ENCODE results near the gene PCLO.

Gene PCLO

GRCh38 chr7:83173664-83174063, 11.0 kb upstream of the PCLO start:
- Histone ChIP-seq H3K9ac (ENCODE audit: low read length) (no peak overlapping the region), H3K36me3 (ENCODE audit: control insufficient read depth in 1 of 2, insufficient read depth in 2 of 2, low read depth in 1 of 2, low read length in 2 of 2) (no peaks in the 10 kb centered on the region), H2BK5ac (ENCODE audit: low read depth, low read length, poor library complexity, severe bottlenecking) (no peak overlapping the region), H3K9me3 (ENCODE audit: control insufficient read depth, low read length) (no peaks in the 10 kb centered on the region), H3K79me1 (replicated peaks; ENCODE audit: low read length, poor library complexity, severe bottlenecking) (no peaks in the 10 kb centered on the region), H3K14ac (ENCODE audit: low read length in 2 of 2) (no peak overlapping the region), H3K4me1 (ENCODE audit: control insufficient read depth, insufficient read depth, low read depth, low read length) (no peaks in the 10 kb centered on the region), H2BK12ac (ENCODE audit: low read length in 2 of 2) (no peak overlapping the region), H3K4me2 (ENCODE audit: low read length, poor library complexity, severe bottlenecking) (no peak overlapping the region), H2BK15ac (ENCODE audit: low read depth, poor library complexity, severe bottlenecking) (no peak overlapping the region), H4K8ac (ENCODE audit: low read length) (no peak overlapping the region), H3K4ac (ENCODE audit: low read depth in 1 of 2, low read length in 2 of 2) (no peak overlapping the region), H4K91ac (ENCODE audit: low read length) (no peak overlapping the region), H2AK5ac (ENCODE audit: low read length, severe bottlenecking) (no peak overlapping the region), H3K23ac (ENCODE audit: low read length in 2 of 2) (no peak overlapping the region), H3K4me3 (ENCODE audit: insufficient read depth in 1 of 2, low read depth in 1 of 2, low read length in 2 of 2) (no peak overlapping the region), H3K27ac (ENCODE audit: low read length, poor library complexity, severe bottlenecking) (no peak overlapping the region), H3K27me3 (ENCODE audit: control insufficient read depth in 1 of 2, insufficient read depth in 1 of 2, low read length in 2 of 2) (no peaks in the 10 kb centered on the region), H2AFZ (ENCODE audit: low read depth, low read length) (no peak overlapping the region), H3K18ac (ENCODE audit: low read depth in 1 of 2, low read length in 2 of 2) (no peak overlapping the region), H2BK120ac (ENCODE audit: low read depth, low read length) (no peak overlapping the region)
- no peak for DNase-seq

- peaks cover 0 to 22% of the 10 kb centered on the region in 2 experiments for H3K27me3 ChIP-seq (ENCODE audit: control insufficient read depth in 1 of 2, insufficient read depth in 1 of 2, low read length in 2 of 2)
- H3K79me1 ChIP-seq (replicated peaks; ENCODE audit: low read length, poor library complexity, severe bottlenecking) = peaks cover 1% of the 10 kb centered on the region
- H3K18ac ChIP-seq (ENCODE audit: low read depth in 1 of 2, low read length in 2 of 2) = no peak overlapping the region
- H4K91ac ChIP-seq (ENCODE audit: low read length) = no peak overlapping the region
- H3K4ac ChIP-seq (ENCODE audit: low read depth in 1 of 2, low read length in 2 of 2) = no peak overlapping the region
- WGBS = 91% methylated on average over 1 of the region's 1 CpG
- no peak overlapping the region for H3K14ac ChIP-seq (ENCODE audit: low read length in 2 of 2)
- no peak overlapping the region for H4K8ac ChIP-seq (ENCODE audit: low read length)
- no peak for DNase-seq
- H2AK5ac ChIP-seq (ENCODE audit: low read length, severe bottlenecking) = no peak overlapping the region
- H3K23ac ChIP-seq (ENCODE audit: low read length in 2 of 2) = no peak overlapping the region
- H2BK12ac ChIP-seq (ENCODE audit: low read length in 2 of 2) = no peak overlapping the region
- no peaks in the 10 kb centered on the region for H3K9me3 ChIP-seq (ENCODE audit: control insufficient read depth, low read length)
- no peak overlapping the region for H2BK5ac ChIP-seq (ENCODE audit: low read depth, low read length, poor library complexity, severe bottlenecking)
- H3K27ac ChIP-seq (ENCODE audit: low read length, poor library complexity, severe bottlenecking) = no peak overlapping the region
- H2BK15ac ChIP-seq (ENCODE audit: low read depth, poor library complexity, severe bottlenecking) = no peak overlapping the region
- peaks cover 3% of the 10 kb centered on the region for H3K4me1 ChIP-seq (ENCODE audit: control insufficient read depth, insufficient read depth, low read depth, low read length)
- H3K4me3 ChIP-seq (ENCODE audit: insufficient read depth in 1 of 2, low read depth in 1 of 2, low read length in 2 of 2) = no peak overlapping the region
- no peak overlapping the region for H2BK120ac ChIP-seq (ENCODE audit: low read depth, low read length)
- no peak overlapping the region for H3K9ac ChIP-seq (ENCODE audit: low read length)
- H3K36me3 ChIP-seq (ENCODE audit: control insufficient read depth in 1 of 2, insufficient read depth in 2 of 2, low read depth in 1 of 2, low read length in 2 of 2) = no peaks in the 10 kb centered on the region
- no peak overlapping the region for H2AFZ ChIP-seq (ENCODE audit: low read depth, low read length)
- H3K4me2 ChIP-seq (ENCODE audit: low read length, poor library complexity, severe bottlenecking) = no peak overlapping the region
Measured at GRCh38 chr7:83166781-83167180, 4.1 kb upstream of the PCLO start.

GRCh38 chr7:83161899-83162401, 734 bp downstream of the PCLO start:
- Histone ChIP-seq H3K14ac (ENCODE audit: low read length in 2 of 2) (peak overlapping the region in 1 of 2 experiments; percentile 64), H2AFZ (ENCODE audit: low read depth, low read length) (peak overlapping the region; percentile 30), H2BK120ac (ENCODE audit: low read depth, low read length) (no peak overlapping the region), H4K91ac (ENCODE audit: low read length) (no peak overlapping the region), H3K23ac (ENCODE audit: low read length in 2 of 2) (peak overlapping the region in 1 of 2 experiments; percentile 56), H3K4me3 (ENCODE audit: insufficient read depth in 1 of 2, low read depth in 1 of 2, low read length in 2 of 2) (peak overlapping the region; percentile 77 to 79), H3K9ac (ENCODE audit: low read length) (peak overlapping the region; percentile 56), H2BK5ac (ENCODE audit: low read depth, low read length, poor library complexity, severe bottlenecking) (no peak overlapping the region), H3K79me1 (replicated peaks; ENCODE audit: low read length, poor library complexity, severe bottlenecking) (peaks cover 3% of the 10 kb centered on the region), H3K9me3 (ENCODE audit: control insufficient read depth, low read length) (no peaks in the 10 kb centered on the region), H4K8ac (ENCODE audit: low read length) (no peak overlapping the region), H2AK5ac (ENCODE audit: low read length, severe bottlenecking) (no peak overlapping the region), H3K4me1 (ENCODE audit: control insufficient read depth, insufficient read depth, low read depth, low read length) (peaks cover 3% of the 10 kb centered on the region), H3K18ac (ENCODE audit: low read depth in 1 of 2, low read length in 2 of 2) (no peak overlapping the region), H2BK15ac (ENCODE audit: low read depth, poor library complexity, severe bottlenecking) (no peak overlapping the region), H3K36me3 (ENCODE audit: control insufficient read depth in 1 of 2, insufficient read depth in 2 of 2, low read depth in 1 of 2, low read length in 2 of 2) (no peaks in the 10 kb centered on the region), H3K27ac (ENCODE audit: low read length, poor library complexity, severe bottlenecking) (no peak overlapping the region), H3K4me2 (ENCODE audit: low read length, poor library complexity, severe bottlenecking) (peak overlapping the region; percentile 74), H2BK12ac (ENCODE audit: low read length in 2 of 2) (no peak overlapping the region), H3K27me3 (ENCODE audit: control insufficient read depth in 1 of 2, insufficient read depth in 1 of 2, low read length in 2 of 2) (peaks cover 0 to 26% of the 10 kb centered on the region in 2 experiments), H3K4ac (ENCODE audit: low read depth in 1 of 2, low read length in 2 of 2) (no peak overlapping the region)
- WGBS = under 1% methylated on average over 17 of the region's 17 CpGs
- no peak for DNase-seq

- DNase-seq = peak; percentile 3
- no peak overlapping the region for H3K14ac ChIP-seq (ENCODE audit: low read length in 2 of 2)
- no peaks in the 10 kb centered on the region for H3K36me3 ChIP-seq (ENCODE audit: control insufficient read depth in 1 of 2, insufficient read depth in 2 of 2, low read depth in 1 of 2, low read length in 2 of 2)
- H3K4ac ChIP-seq (ENCODE audit: low read depth in 1 of 2, low read length in 2 of 2) = no peak overlapping the region
- H3K9ac ChIP-seq (ENCODE audit: low read length) = no peak overlapping the region
- H3K79me1 ChIP-seq (replicated peaks; ENCODE audit: low read length, poor library complexity, severe bottlenecking) = peaks cover 3% of the 10 kb centered on the region
- H3K18ac ChIP-seq (ENCODE audit: low read depth in 1 of 2, low read length in 2 of 2) = no peak overlapping the region
- no peak overlapping the region for H3K4me2 ChIP-seq (ENCODE audit: low read length, poor library complexity, severe bottlenecking)
- no peak overlapping the region for H4K91ac ChIP-seq (ENCODE audit: low read length)
- H3K23ac ChIP-seq (ENCODE audit: low read length in 2 of 2) = no peak overlapping the region
- no peak overlapping the region for H2AFZ ChIP-seq (ENCODE audit: low read depth, low read length)
- no peak overlapping the region for H3K4me3 ChIP-seq (ENCODE audit: insufficient read depth in 1 of 2, low read depth in 1 of 2, low read length in 2 of 2)
- no peak overlapping the region for H2AK5ac ChIP-seq (ENCODE audit: low read length, severe bottlenecking)
- no peak overlapping the region for H2BK12ac ChIP-seq (ENCODE audit: low read length in 2 of 2)
- H3K9me3 ChIP-seq (ENCODE audit: control insufficient read depth, low read length) = no peaks in the 10 kb centered on the region
- no peak overlapping the region for H4K8ac ChIP-seq (ENCODE audit: low read length)
- 24% methylated on average over 2 of the region's 4 CpGs for WGBS
- no peak overlapping the region for H2BK15ac ChIP-seq (ENCODE audit: low read depth, poor library complexity, severe bottlenecking)
- H2BK5ac ChIP-seq (ENCODE audit: low read depth, low read length, poor library complexity, severe bottlenecking) = no peak overlapping the region
- H2BK120ac ChIP-seq (ENCODE audit: low read depth, low read length) = no peak overlapping the region
- H3K4me1 ChIP-seq (ENCODE audit: control insufficient read depth, insufficient read depth, low read depth, low read length) = peaks cover 3% of the 10 kb centered on the region
- no peak overlapping the region for H3K27ac ChIP-seq (ENCODE audit: low read length, poor library complexity, severe bottlenecking)
- H3K27me3 ChIP-seq (ENCODE audit: control insufficient read depth in 1 of 2, insufficient read depth in 1 of 2, low read length in 2 of 2) = peaks cover 0 to 26% of the 10 kb centered on the region in 2 experiments
Measured at GRCh38 chr7:83161186-83161585, 1.5 kb downstream of the PCLO start.
